Testis (tissue), 2 donors: ENCODE data around the gene SMYD3.

Experiments used
- POLR2A ChIP-seq: fragments of 450-650 bp; IDR thresholded peaks from one replicate; pipeline ENCODE4 v1.6.1; 2017; ENCODE audit warnings: antibody characterized with exemption, mild to moderate bottlenecking, moderate library complexity
- TF ChIP-seq, protein P1 (sequence below), 3 experiments: fragments of 450-650 bp in 2 of 3; fragments of 200-600 bp in 1 of 3; sonication (generic) in 1 of 3; IDR thresholded peaks; one replicate each; pipeline ENCODE4 v1.5.1; 2016 to 2019; ENCODE audit warnings: antibody characterized with exemption in 3 of 3, mild to moderate bottlenecking in 2 of 3, moderate library complexity in 1 of 3

DNA sequence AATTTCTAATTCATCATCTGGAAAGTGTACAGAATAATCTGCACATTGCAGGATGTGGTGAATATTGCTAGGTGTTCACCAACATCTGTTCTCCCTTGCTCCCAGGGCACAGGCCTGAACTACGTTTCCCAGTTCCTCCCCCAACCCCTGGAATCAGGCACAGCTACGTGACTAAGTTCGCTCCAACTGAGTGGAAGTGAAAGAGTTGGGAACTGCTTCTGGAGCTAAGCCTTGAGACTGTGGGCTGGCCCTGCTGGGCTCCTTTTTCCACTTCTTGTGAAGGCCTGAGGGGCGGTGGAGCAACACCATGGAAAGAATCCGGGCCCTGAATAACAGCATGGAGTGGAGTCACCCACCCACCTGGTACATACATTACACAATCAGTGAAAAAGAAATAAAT, 534.6 kb downstream of the SMYD3 start:
- TF ChIP-seq, protein P1, sequence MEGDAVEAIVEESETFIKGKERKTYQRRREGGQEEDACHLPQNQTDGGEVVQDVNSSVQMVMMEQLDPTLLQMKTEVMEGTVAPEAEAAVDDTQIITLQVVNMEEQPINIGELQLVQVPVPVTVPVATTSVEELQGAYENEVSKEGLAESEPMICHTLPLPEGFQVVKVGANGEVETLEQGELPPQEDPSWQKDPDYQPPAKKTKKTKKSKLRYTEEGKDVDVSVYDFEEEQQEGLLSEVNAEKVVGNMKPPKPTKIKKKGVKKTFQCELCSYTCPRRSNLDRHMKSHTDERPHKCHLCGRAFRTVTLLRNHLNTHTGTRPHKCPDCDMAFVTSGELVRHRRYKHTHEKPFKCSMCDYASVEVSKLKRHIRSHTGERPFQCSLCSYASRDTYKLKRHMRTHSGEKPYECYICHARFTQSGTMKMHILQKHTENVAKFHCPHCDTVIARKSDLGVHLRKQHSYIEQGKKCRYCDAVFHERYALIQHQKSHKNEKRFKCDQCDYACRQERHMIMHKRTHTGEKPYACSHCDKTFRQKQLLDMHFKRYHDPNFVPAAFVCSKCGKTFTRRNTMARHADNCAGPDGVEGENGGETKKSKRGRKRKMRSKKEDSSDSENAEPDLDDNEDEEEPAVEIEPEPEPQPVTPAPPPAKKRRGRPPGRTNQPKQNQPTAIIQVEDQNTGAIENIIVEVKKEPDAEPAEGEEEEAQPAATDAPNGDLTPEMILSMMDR (IDR thresholded peaks at IDR 0.05), result no peak
- no peak for TF ChIP-seq POLR2A
